GM23338 (cell line): Measurements from ENCODE around the gene IGF2BP2. TPM values are rescaled to one million over a fixed set of nuclear protein-coding genes. Genes with fewer than 3 reads are reported as not detected.

ENCODE experiments used
- ATAC-seq: fragments of 200-7000 bp; cut with Tn5 transposase; 3 replicates; pipeline ENCODE4 v1.9.1; 2020
- DNase-seq: peaks from one replicate; pipeline ENCODE4 v3.0.0-alpha.2; 2015; ENCODE audit warnings: low spot score
- H2AFZ ChIP-seq: fragments of 200-600 bp; sonication (generic); 2 replicates; pipeline ENCODE4 v1.8.0; 2016; ENCODE audit warnings: antibody characterized with exemption, mild to moderate bottlenecking, moderate library complexity
- H3F3A ChIP-seq: fragments of 200-600 bp; sonication (generic); replicated peaks from 2 replicates; pipeline ENCODE4 v1.8.0; 2017; ENCODE audit warnings: antibody characterized with exemption, mixed run types, low read depth
- H3K27ac ChIP-seq: fragments of 200-600 bp; sonication (generic); 2 replicates; pipeline ENCODE4 v1.6.1; 2016; ENCODE audit warnings: low read depth
- H3K27me3 ChIP-seq: fragments of 200-600 bp; sonication (generic); 2 replicates; pipeline ENCODE4 v1.8.0; 2016; ENCODE audit warnings: mild to moderate bottlenecking, mixed run types, moderate library complexity; ENCODE audit not compliant: insufficient read depth
- H3K36me3 ChIP-seq: fragments of 200-600 bp; sonication (generic); 2 replicates; pipeline ENCODE4 v1.8.0; 2016; ENCODE audit warnings: mild to moderate bottlenecking; ENCODE audit not compliant: insufficient read depth
- H3K4me1 ChIP-seq: fragments of 200-600 bp; sonication (generic); 2 replicates; pipeline ENCODE4 v1.8.0; 2016; ENCODE audit warnings: mild to moderate bottlenecking, moderate library complexity; ENCODE audit not compliant: insufficient read depth
- H3K4me2 ChIP-seq: fragments of 200-600 bp; sonication (generic); 2 replicates; pipeline ENCODE4 v1.7.1; 2017; ENCODE audit warnings: mixed run types
- H3K4me3 ChIP-seq: fragments of 200-600 bp; sonication (generic); 2 replicates; pipeline ENCODE4 v1.6.1; 2016; ENCODE audit warnings: mixed run types
- H3K79me2 ChIP-seq: fragments of 200-600 bp; sonication (generic); replicated peaks from 2 replicates; pipeline ENCODE4 v1.8.0; 2017; ENCODE audit warnings: mild to moderate bottlenecking; ENCODE audit not compliant: insufficient read depth
- H3K9me2 ChIP-seq: fragments of 200-600 bp; sonication (generic); 2 replicates; pipeline ENCODE4 v1.8.0; 2017; ENCODE audit not compliant: insufficient read depth
- H4K20me1 ChIP-seq: fragments of 200-600 bp; sonication (generic); replicated peaks from 2 replicates; pipeline ENCODE4 v1.8.0; 2017; ENCODE audit warnings: mild to moderate bottlenecking; ENCODE audit not compliant: insufficient read depth
- H3K27ac Mint-ChIP-seq: 2 replicates; pipeline ENCODE4 v1.8.0; 2020; ENCODE audit warnings: inconsistent platforms, mild to moderate bottlenecking, moderate library complexity, mixed read lengths
- H3K27me3 Mint-ChIP-seq: 3 replicates; pipeline ENCODE4 v1.8.0; 2022; ENCODE audit warnings: low read depth, mild to moderate bottlenecking, moderate library complexity, mixed read lengths, inconsistent platforms; ENCODE audit not compliant: insufficient read depth, poor library complexity
- H3K36me3 Mint-ChIP-seq: 3 replicates; pipeline ENCODE4 v1.8.0; 2021; ENCODE audit warnings: low read depth, mild to moderate bottlenecking, inconsistent platforms, moderate library complexity, mixed read lengths
- H3K4me1 Mint-ChIP-seq: 3 replicates; pipeline ENCODE4 v1.8.0; 2020; ENCODE audit warnings: mild to moderate bottlenecking, inconsistent platforms, mixed read lengths
- H3K4me3 Mint-ChIP-seq: 3 replicates; pipeline ENCODE4 v1.8.0; 2021; ENCODE audit warnings: moderate library complexity, mild to moderate bottlenecking, inconsistent platforms, mixed read lengths
- H3K9me3 Mint-ChIP-seq: 3 replicates; pipeline ENCODE4 v1.8.0; 2020; ENCODE audit warnings: moderate library complexity, mild to moderate bottlenecking, inconsistent platforms, mixed read lengths
- CREB1 ChIP-seq: fragments of 250-450 bp; sonication (Bioruptor Pico); IDR thresholded peaks from 2 replicates; pipeline ENCODE4 v1.5.0; 2020; ENCODE audit warnings: low read depth, mild to moderate bottlenecking, moderate library complexity
- CTCF ChIP-seq, 2 experiments: fragments of 200-600 bp in 1 of 2; sonication (generic) in 1 of 2; conservative IDR thresholded peaks; 2 replicates each; pipeline versions ENCODE4 v1.5.1 to v1.6.1; 2016 to 2017; ENCODE audit warnings: antibody characterized with exemption in 2 of 2, low read depth in 2 of 2, mild to moderate bottlenecking in 2 of 2, moderate library complexity in 1 of 2
- EZH2 ChIP-seq: fragments of 200-600 bp; sonication (generic); IDR thresholded peaks from one replicate; pipeline ENCODE4 v1.8.0; 2017; ENCODE audit warnings: antibody characterized with exemption, mild to moderate bottlenecking, low read depth; ENCODE audit not compliant: unreplicated experiment
- EZH2phosphoT487 ChIP-seq: fragments of 200-600 bp; sonication (generic); IDR thresholded peaks from one replicate; pipeline ENCODE4 v1.8.1; 2018; ENCODE audit warnings: antibody characterized with exemption; ENCODE audit not compliant: unreplicated experiment
- JUNB ChIP-seq: IDR thresholded peaks from one replicate; pipeline ENCODE4 v1.6.1; 2016; ENCODE audit warnings: antibody characterized with exemption; ENCODE audit not compliant: unreplicated experiment
- POLR2AphosphoS5 ChIP-seq: IDR thresholded peaks from 2 replicates; pipeline ENCODE4 v1.6.1; 2016; ENCODE audit warnings: antibody characterized with exemption, low read depth
- REST ChIP-seq: IDR thresholded peaks from one replicate; pipeline ENCODE4 v1.6.1; 2018; ENCODE audit warnings: antibody characterized with exemption; ENCODE audit not compliant: unreplicated experiment
- STAT1 ChIP-seq: IDR thresholded peaks from one replicate; pipeline ENCODE4 v1.6.1; 2016; ENCODE audit warnings: antibody characterized with exemption; ENCODE audit not compliant: unreplicated experiment
- ZNF331 ChIP-seq: fragments of 250-450 bp; sonication (Bioruptor Pico); IDR thresholded peaks from 2 replicates; pipeline ENCODE4 v1.5.0; 2020; ENCODE audit warnings: low read depth, mild to moderate bottlenecking, moderate library complexity
- polyA plus RNA-seq: library from polyadenylated mRNA; unstranded; fragments of >200 nt; fragmentation: Nextera tagmentation; extraction: Ambion mirVana; gene quantifications from 2 replicates; pipeline ENCODE4 v1.2.1, GENCODE V29; 2016
- total RNA-seq: library from RNA; depleted of rRNA; stranded (reverse); fragments of >200 nt; shearing (Covaris generic); gene quantifications from 2 replicates; pipeline ENCODE4 v1.2.3, GENCODE V29; 2014

IGF2BP2 gene
- total and polyA plus RNA-seq, 2 experiments from 2014 or later, result 82.9 to 84.5 TPM

- no peak for TF ChIP-seq REST
- TF ChIP-seq EZH2, result no peak
- no peak for TF ChIP-seq STAT1
- TF ChIP-seq ZNF331, result no peak
- TF ChIP-seq POLR2AphosphoS5, result no peak
- no peak for TF ChIP-seq CREB1 (CRISPR knock-in tag)
- no peak for TF ChIP-seq EZH2phosphoT487
Observed at GRCh38 chr3:185837414-185837813, 12.6 kb upstream of the IGF2BP2 start (continued).

GRCh38 chr3:185831990-185832389 lies 7.1 kb upstream of the IGF2BP2 start:
- H3K4me1 Mint-ChIP-seq, result no peaks in the 10 kb centered on the region; the same call in 1 of the 3 replicates

GRCh38 chr3:185831195-185831594 lies 6.4 kb upstream of the IGF2BP2 start:
- Mint-ChIP-seq H3K36me3 (peaks cover 60% of the 10 kb centered on the region), H3K9me3 (peaks cover 61% of the 10 kb centered on the region), H3K4me3 (no peak overlapping the region), H3K4me1 (peaks cover 8% of the 10 kb centered on the region), H3K27me3 (peaks cover 19% of the 10 kb centered on the region), H3K27ac (no peak overlapping the region)
- DNase-seq (no peak), ATAC-seq (no peak)
- Histone ChIP-seq H3K9me2 (no peaks in the 10 kb centered on the region; the same call in 1 of the 2 replicates), H3K4me2 (no peak overlapping the region), H3K4me1 (peaks cover 8% of the 10 kb centered on the region; the same call in 1 of the 2 replicates), H3K36me3 (peaks cover 21% of the 10 kb centered on the region), H3K4me3 (no peak overlapping the region), H3F3A (peaks cover 4% of the 10 kb centered on the region; the same call in 1 of the 2 replicates), H3K79me2 (peaks cover 21% of the 10 kb centered on the region), H3K27me3 (peaks cover 10% of the 10 kb centered on the region), H4K20me1 (peaks cover 6% of the 10 kb centered on the region; the same call in 1 of the 2 replicates), H2AFZ (no peak overlapping the region), H3K27ac (no peak overlapping the region)
- no peak for TF ChIP-seq EZH2
- TF ChIP-seq STAT1, result no peak
- TF ChIP-seq ZNF331, result no peak
- no peak for TF ChIP-seq JUNB
- TF ChIP-seq POLR2AphosphoS5, result no peak
- no peak for TF ChIP-seq CREB1 (CRISPR knock-in tag)
- TF ChIP-seq CTCF (conservative IDR thresholded peaks at IDR 0.05; ENCODE audit: low read depth in 2 of 2), result no peak

More at GRCh38 chr3:185831990-185832389, 7.1 kb upstream of the IGF2BP2 start:
- H2AFZ ChIP-seq, result no peak overlapping the region
- H3K27me3 ChIP-seq, result peaks cover 2% of the 10 kb centered on the region
- H3K36me3 Mint-ChIP-seq, result peaks cover 53% of the 10 kb centered on the region
- peaks cover 2% of the 10 kb centered on the region; the same call in 1 of the 2 replicates for H4K20me1 ChIP-seq
- H3K27ac Mint-ChIP-seq, result no peak overlapping the region
- ATAC-seq (no peak), DNase-seq (no peak)
- H3K9me3 Mint-ChIP-seq, result peaks cover 53% of the 10 kb centered on the region
- TF ChIP-seq CREB1 (CRISPR knock-in tag), result no peak
- H3K27me3 Mint-ChIP-seq, result peaks cover 12% of the 10 kb centered on the region
- H3K4me1 ChIP-seq, result peaks cover 1% of the 10 kb centered on the region; the same call in 1 of the 2 replicates
- no peak overlapping the region for H3K27ac ChIP-seq
- no peaks in the 10 kb centered on the region; the same call in 1 of the 2 replicates for H3K9me2 ChIP-seq
- H3K4me3 ChIP-seq, result no peak overlapping the region
- H3F3A ChIP-seq, result peaks cover 4% of the 10 kb centered on the region; the same call in 1 of the 2 replicates
- no peak overlapping the region for H3K4me2 ChIP-seq
- H3K36me3 ChIP-seq, result peaks cover 21% of the 10 kb centered on the region
- H3K4me3 Mint-ChIP-seq, result no peak overlapping the region
- H3K79me2 ChIP-seq, result peaks cover 13% of the 10 kb centered on the region
